Activated CD8-positive, alpha-beta memory T cell treated with anti-CD3 and anti-CD28 coated beads, Interleukin-2, amount 10 ng/mL, durations not matched to agents 7 days and 5 days (primary cell): ENCODE measurements around the gene CEP55. TPM values are rescaled to one million over a fixed set of nuclear protein-coding genes. Genes with fewer than 3 reads are reported as not detected.

Source experiments
- ATAC-seq: fragments of 150-1000 bp; cut with Tn5 transposase; one replicate; pipeline ENCODE4 v1.10.0; 2021; ENCODE audit warnings: moderate library complexity
- CTCF ChIA-PET: fragments of 350-600 bp; sonication (Branson Sonifier 250); formaldehyde crosslinking; loops from one replicate; lab custom pipeline; 2021; ENCODE audit warnings: antibody characterized with exemption; lab: Charles Lee
- DNase-seq: peaks from one replicate; pipeline ENCODE4 v3.0.0-alpha.2; 2020
- H3K27ac Mint-ChIP-seq: one replicate; pipeline ENCODE4 v1.8.0; 2021; ENCODE audit warnings: mild to moderate bottlenecking, mixed read lengths
- H3K27me3 Mint-ChIP-seq: one replicate; pipeline ENCODE4 v1.8.0; 2021; ENCODE audit warnings: mixed read lengths
- H3K36me3 Mint-ChIP-seq: one replicate; pipeline ENCODE4 v1.8.0; 2021; ENCODE audit warnings: mild to moderate bottlenecking, mixed read lengths
- H3K4me1 Mint-ChIP-seq: one replicate; pipeline ENCODE4 v1.8.0; 2021; ENCODE audit warnings: mixed read lengths
- H3K4me3 Mint-ChIP-seq: one replicate; pipeline ENCODE4 v1.8.0; 2021; ENCODE audit warnings: mild to moderate bottlenecking, moderate library complexity, mixed read lengths
- H3K9me3 Mint-ChIP-seq: one replicate; pipeline ENCODE4 v1.8.0; 2022; ENCODE audit warnings: low read depth, mixed read lengths
- total RNA-seq, 2 experiments: library from RNA; stranded (reverse); gene quantifications; one replicate each; pipeline ENCODE4 v1.2.3, GENCODE V29; 2021

CEP55 gene
- total RNA-seq, 2 experiments from 2014 or later: 75.6 to 79.3 TPM

- no peak for ATAC-seq
- Mint-ChIP-seq H3K27me3 (peaks cover 21% of the 10 kb centered on the region), H3K9me3 (no peaks in the 10 kb centered on the region), H3K4me1 (no peaks in the 10 kb centered on the region), H3K27ac (no peak overlapping the region), H3K36me3 (no peaks in the 10 kb centered on the region), H3K4me3 (no peak overlapping the region)
- no peak for DNase-seq
- CTCF ChIA-PET: no interaction called here
These were observed 64.1 kb downstream of the CEP55 start for GRCh38 chr10:93560541-93560940.

GRCh38 chr10:93565446-93565845 lies 69.0 kb downstream of the CEP55 start:
- ATAC-seq: no peak
- Mint-ChIP-seq H3K4me1 (peaks cover 3% of the 10 kb centered on the region), H3K4me3 (no peak overlapping the region), H3K27me3 (peaks cover 57% of the 10 kb centered on the region), H3K9me3 (no peaks in the 10 kb centered on the region), H3K36me3 (no peaks in the 10 kb centered on the region), H3K27ac (no peak overlapping the region)
- DNase-seq: no peak
- CTCF ChIA-PET: interaction anchor here (1.0 kb wide), 1 partner anchor 11 kb away, joined by 3 read pairs; no protein-coding TSS in a partner anchor

DNA sequence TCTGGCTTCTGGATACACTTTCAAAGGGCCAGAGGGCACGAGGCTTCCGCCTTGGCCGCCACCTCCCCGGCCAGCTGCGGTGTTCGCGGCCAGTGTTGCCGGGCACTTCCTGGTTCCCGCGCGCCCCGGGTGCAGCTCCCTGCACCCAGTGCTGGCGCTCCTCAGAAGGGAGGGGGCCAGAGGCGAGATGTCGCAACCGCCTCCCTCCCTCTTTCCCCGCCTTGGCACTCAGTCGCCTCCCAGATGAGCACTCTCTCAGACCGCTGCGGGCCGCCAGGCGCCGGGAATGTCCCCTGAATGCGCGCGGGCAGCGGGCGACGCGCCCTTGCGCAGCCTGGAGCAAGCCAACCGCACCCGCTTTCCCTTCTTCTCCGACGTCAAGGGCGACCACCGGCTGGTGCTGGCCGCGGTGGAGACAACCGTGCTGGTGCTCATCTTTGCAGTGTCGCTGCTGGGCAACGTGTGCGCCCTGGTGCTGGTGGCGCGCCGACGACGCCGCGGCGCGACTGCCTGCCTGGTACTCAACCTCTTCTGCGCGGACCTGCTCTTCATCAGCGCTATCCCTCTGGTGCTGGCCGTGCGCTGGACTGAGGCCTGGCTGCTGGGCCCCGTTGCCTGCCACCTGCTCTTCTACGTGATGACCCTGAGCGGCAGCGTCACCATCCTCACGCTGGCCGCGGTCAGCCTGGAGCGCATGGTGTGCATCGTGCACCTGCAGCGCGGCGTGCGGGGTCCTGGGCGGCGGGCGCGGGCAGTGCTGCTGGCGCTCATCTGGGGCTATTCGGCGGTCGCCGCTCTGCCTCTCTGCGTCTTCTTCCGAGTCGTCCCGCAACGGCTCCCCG lies 70.2 kb downstream of the CEP55 start, which contains the start of gene FFAR4:
TSS of gene FFAR4 (plus strand) at position 231 of the 842 bp plus-strand sequence. CDS start at position 287, 56 bp downstream.
- H3K9me3 Mint-ChIP-seq: no peaks in the 10 kb centered on the region
- H3K27me3 Mint-ChIP-seq: peaks cover 69% of the 10 kb centered on the region
- ATAC-seq (no peak), DNase-seq (no peak)
- CTCF ChIA-PET: no interaction called here
- H3K36me3 Mint-ChIP-seq: no peaks in the 10 kb centered on the region
- H3K4me3 Mint-ChIP-seq: no peak within 1 kb of the TSS
- peaks cover 3% of the 10 kb centered on the region for H3K4me1 Mint-ChIP-seq
- no peak within 1 kb of the TSS for H3K27ac Mint-ChIP-seq

GRCh38 chr10:93567277-93568104 lies 71.1 kb downstream of the CEP55 start:
- H3K4me3 Mint-ChIP-seq: no peak overlapping the region
- H3K27me3 Mint-ChIP-seq: peaks cover 77% of the 10 kb centered on the region
- no peak overlapping the region for H3K27ac Mint-ChIP-seq
- no peaks in the 10 kb centered on the region for H3K9me3 Mint-ChIP-seq
- ATAC-seq: no peak
- DNase-seq: no peak
- CTCF ChIA-PET: no interaction called here
- H3K36me3 Mint-ChIP-seq: no peaks in the 10 kb centered on the region
- H3K4me1 Mint-ChIP-seq: peaks cover 3% of the 10 kb centered on the region

GRCh38 chr10:93568105-93568390 lies 71.6 kb downstream of the CEP55 start:
- Mint-ChIP-seq H3K36me3 (no peaks in the 10 kb centered on the region), H3K27me3 (peaks cover 81% of the 10 kb centered on the region), H3K4me3 (no peak overlapping the region), H3K9me3 (no peaks in the 10 kb centered on the region), H3K27ac (no peak overlapping the region), H3K4me1 (peaks cover 3% of the 10 kb centered on the region)
- ATAC-seq: no peak
- no peak for DNase-seq
- CTCF ChIA-PET: no interaction called here

DNA sequence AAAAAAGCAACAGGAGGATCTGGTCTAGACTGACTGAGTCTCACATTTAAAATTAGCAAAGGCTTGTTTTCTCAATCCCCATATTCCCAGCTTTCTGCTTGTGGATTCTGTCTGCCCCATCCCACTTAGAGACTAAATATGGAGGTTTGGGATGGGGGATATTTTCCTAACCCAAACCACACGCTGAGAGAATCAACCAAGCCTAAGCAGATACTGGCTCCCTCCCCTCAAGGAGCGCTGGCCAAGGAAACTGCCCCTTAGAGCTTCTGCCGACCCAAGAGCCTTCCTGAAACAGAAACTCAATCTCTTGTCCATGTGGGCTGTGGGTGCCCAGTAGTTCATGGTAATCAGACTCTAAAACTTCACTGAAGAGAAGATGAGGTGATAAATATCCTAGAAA lies 74.0 kb downstream of the CEP55 start:
- Mint-ChIP-seq H3K36me3 (no peaks in the 10 kb centered on the region), H3K27ac (no peak overlapping the region), H3K4me3 (no peak overlapping the region), H3K9me3 (no peaks in the 10 kb centered on the region), H3K4me1 (peaks cover 8% of the 10 kb centered on the region), H3K27me3 (peaks cover 85% of the 10 kb centered on the region)
- no peak for DNase-seq
- CTCF ChIA-PET: no interaction called here
- no peak for ATAC-seq

- Mint-ChIP-seq H3K36me3 (no peaks in the 10 kb centered on the region), H3K27me3 (peaks cover 68% of the 10 kb centered on the region), H3K4me1 (peaks cover 5% of the 10 kb centered on the region), H3K9me3 (no peaks in the 10 kb centered on the region), H3K4me3 (no peak overlapping the region), H3K27ac (no peak overlapping the region)
- ATAC-seq: no peak
- no peak for DNase-seq
- CTCF ChIA-PET: no interaction called here
These were observed 76.2 kb downstream of the CEP55 start for GRCh38 chr10:93572606-93573005.

GRCh38 chr10:93573051-93573909 lies 76.9 kb downstream of the CEP55 start:
- H3K4me3 Mint-ChIP-seq: no peak overlapping the region
- ATAC-seq: no peak
- no peak overlapping the region for H3K27ac Mint-ChIP-seq
- H3K36me3 Mint-ChIP-seq: no peaks in the 10 kb centered on the region
- H3K4me1 Mint-ChIP-seq: peaks cover 5% of the 10 kb centered on the region
- peaks cover 61% of the 10 kb centered on the region for H3K27me3 Mint-ChIP-seq
- DNase-seq: no peak
- CTCF ChIA-PET: no interaction called here
- H3K9me3 Mint-ChIP-seq: no peaks in the 10 kb centered on the region

- DNase-seq (no peak), ATAC-seq (no peak)
- no peak overlapping the region for H3K27ac Mint-ChIP-seq
- CTCF ChIA-PET: no interaction called here
- H3K4me3 Mint-ChIP-seq: no peak overlapping the region
- peaks cover 55% of the 10 kb centered on the region for H3K27me3 Mint-ChIP-seq
- no peaks in the 10 kb centered on the region for H3K36me3 Mint-ChIP-seq
- H3K4me1 Mint-ChIP-seq: peaks cover 5% of the 10 kb centered on the region
- no peaks in the 10 kb centered on the region for H3K9me3 Mint-ChIP-seq
These were observed 77.5 kb downstream of the CEP55 start for GRCh38 chr10:93573924-93574323.

GRCh38 chr10:93576888-93577287 lies 80.5 kb downstream of the CEP55 start:
- DNase-seq: no peak
- Mint-ChIP-seq H3K4me3 (no peak overlapping the region), H3K27me3 (peaks cover 28% of the 10 kb centered on the region), H3K4me1 (peaks cover 5% of the 10 kb centered on the region), H3K36me3 (no peaks in the 10 kb centered on the region), H3K9me3 (no peaks in the 10 kb centered on the region), H3K27ac (no peak overlapping the region)
- CTCF ChIA-PET: no interaction called here
- ATAC-seq: no peak

- no peak for DNase-seq
- no peak for ATAC-seq
- peaks cover 5% of the 10 kb centered on the region for H3K4me1 Mint-ChIP-seq
These were observed 81.2 kb downstream of the CEP55 start for GRCh38 chr10:93577565-93577964.

More at GRCh38 chr10:93577565-93577964, 81.2 kb downstream of the CEP55 start:
- Mint-ChIP-seq H3K27me3 (peaks cover 22% of the 10 kb centered on the region), H3K27ac (no peak overlapping the region), H3K9me3 (no peaks in the 10 kb centered on the region), H3K4me3 (no peak overlapping the region), H3K36me3 (no peaks in the 10 kb centered on the region)
- CTCF ChIA-PET: no interaction called here
